GM12891 (cell line): Measurements from ENCODE around the gene FNIP1.
"Not testable (repeated sequence)": the region's sequence is repeated elsewhere in the genome, so short reads cannot be mapped to it uniquely, and the experiment has no call there.

Experiments used
- DNase-seq: peaks from one replicate; pipeline ENCODE4 v3.0.0; 2011; ENCODE audit warnings: low spot score; ENCODE audit not compliant: insufficient read length
- FAIRE-seq: peaks from 2 replicates; lab custom pipeline; 2011; peaks lifted over from hg19 to GRCh38; lab: Jason Lieb, UNC
- PAX5 ChIP-seq: IDR thresholded peaks from 2 replicates; pipeline ENCODE4 v1.6.1; 2011; ENCODE audit warnings: low read length, moderate library complexity, mild to moderate bottlenecking; ENCODE audit not compliant: insufficient read depth, severe bottlenecking
- POLR2A ChIP-seq: IDR thresholded peaks from 2 replicates; pipeline ENCODE4 v1.6.1; 2011; ENCODE audit warnings: low read depth, low read length, control low read depth
- POLR2AphosphoS5 ChIP-seq: IDR thresholded peaks from 2 replicates; pipeline ENCODE4 v1.6.1; 2011; ENCODE audit warnings: low read depth, low read length, control low read depth
- POU2F2 ChIP-seq: IDR thresholded peaks from 2 replicates; pipeline ENCODE4 v1.6.1; 2011; ENCODE audit warnings: low read depth, mild to moderate bottlenecking, control low read depth, low read length, moderate library complexity
- SPI1 ChIP-seq: IDR thresholded peaks from 2 replicates; pipeline ENCODE4 v1.6.1; 2011; ENCODE audit warnings: low read depth, low read length, control low read depth
- TAF1 ChIP-seq: IDR thresholded peaks from 2 replicates; pipeline ENCODE4 v1.6.1; 2011; ENCODE audit warnings: low read depth, low read length, control low read depth

Gene FNIP1

GRCh38 chr5:131706281-131706680 lies 90.5 kb downstream of the FNIP1 start:
- no peak for TF ChIP-seq POU2F2
- TF ChIP-seq POLR2AphosphoS5 = no peak
- TF ChIP-seq PAX5 = no peak
- TF ChIP-seq SPI1 = no peak
- no peak for TF ChIP-seq TAF1
- no peak for TF ChIP-seq POLR2A
- no peak for FAIRE-seq
- DNase-seq = no peak

GRCh38 chr5:131694926-131695325 lies 101.9 kb downstream of the FNIP1 start:
- no peak for FAIRE-seq
- no peak for DNase-seq
- no peak for TF ChIP-seq POLR2AphosphoS5
- no peak for TF ChIP-seq POLR2A
- TF ChIP-seq POU2F2 = no peak
- no peak for TF ChIP-seq PAX5
- no peak for TF ChIP-seq TAF1
- no peak for TF ChIP-seq SPI1

GRCh38 chr5:131693894-131694293 lies 102.9 kb downstream of the FNIP1 start:
- TF ChIP-seq POLR2A (no peak), POLR2AphosphoS5 (no peak), PAX5 (no peak), POU2F2 (no peak)
- FAIRE-seq (no peak), DNase-seq (no peak)

- FAIRE-seq = no peak
- DNase-seq = no peak
- no peak for TF ChIP-seq SPI1
- TF ChIP-seq POLR2AphosphoS5 = no peak
- no peak for TF ChIP-seq POLR2A
- TF ChIP-seq POU2F2 = no peak
- TF ChIP-seq TAF1 = no peak
- TF ChIP-seq PAX5 = no peak
Measured at GRCh38 chr5:131685516-131686171, 111.2 kb downstream of the FNIP1 start.

GRCh38 chr5:131684595-131684994 lies 112.2 kb downstream of the FNIP1 start:
- TF ChIP-seq PAX5 (no peak), POU2F2 (no peak), TAF1 (no peak)
- FAIRE-seq = no peak
- no peak for DNase-seq

GRCh38 chr5:131684051-131684450 lies 112.8 kb downstream of the FNIP1 start:
- FAIRE-seq = no peak
- DNase-seq = no peak
- TF ChIP-seq TAF1 = no peak
- no peak for TF ChIP-seq PAX5
- no peak for TF ChIP-seq POLR2A
- no peak for TF ChIP-seq POLR2AphosphoS5
- TF ChIP-seq POU2F2 = no peak
- no peak for TF ChIP-seq SPI1

GRCh38 chr5:131682826-131683225 lies 114.0 kb downstream of the FNIP1 start:
- FAIRE-seq = no peak
- DNase-seq = no peak

GRCh38 chr5:131682175-131682574 lies 114.6 kb downstream of the FNIP1 start:
- FAIRE-seq = no peak
- DNase-seq = no peak
- no peak for TF ChIP-seq POU2F2

More at GRCh38 chr5:131682826-131683225, 114.0 kb downstream of the FNIP1 start:
- TF ChIP-seq POLR2A (no peak), POU2F2 (no peak), SPI1 (no peak), PAX5 (no peak), POLR2AphosphoS5 (no peak), TAF1 (no peak)

GRCh38 chr5:131679911-131680310 lies 116.9 kb downstream of the FNIP1 start:
- TF ChIP-seq PAX5 (no peak), SPI1 (no peak), TAF1 (no peak), POLR2AphosphoS5 (no peak)
- FAIRE-seq = no peak
- no peak for DNase-seq

GRCh38 chr5:131678273-131678672 lies 118.5 kb downstream of the FNIP1 start:
- not testable (repeated sequence) for DNase-seq, FAIRE-seq

GRCh38 chr5:131677115-131677514 lies 119.7 kb downstream of the FNIP1 start:
- no peak for TF ChIP-seq POLR2A
- no peak for TF ChIP-seq POU2F2
- TF ChIP-seq POLR2AphosphoS5 = no peak
- TF ChIP-seq TAF1 = no peak
- TF ChIP-seq SPI1 = no peak
- TF ChIP-seq PAX5 = no peak
- no peak for DNase-seq

More at GRCh38 chr5:131677115-131677514, 119.7 kb downstream of the FNIP1 start:
- peak; percentile 28 for FAIRE-seq
